Nephron progenitor cell (in vitro differentiated cells): ENCODE results near the gene SSH2.

ENCODE experiments used
- DNase-seq: peaks from one replicate; pipeline ENCODE4 v3.0.0; 2021
- H3K27ac Mint-ChIP-seq: 2 replicates; pipeline ENCODE4 v1.8.0; 2021; ENCODE audit warnings: mild to moderate bottlenecking, moderate library complexity, mixed read lengths
- H3K27me3 Mint-ChIP-seq: 2 replicates; pipeline ENCODE4 v1.8.0; 2021; ENCODE audit warnings: mild to moderate bottlenecking, low read depth, mixed read lengths; ENCODE audit not compliant: poor library complexity
- H3K36me3 Mint-ChIP-seq: 2 replicates; pipeline ENCODE4 v1.8.0; 2021; ENCODE audit warnings: low read depth, mixed read lengths
- H3K4me1 Mint-ChIP-seq: 2 replicates; pipeline ENCODE4 v1.8.0; 2021; ENCODE audit warnings: mixed read lengths
- H3K4me3 Mint-ChIP-seq: 2 replicates; pipeline ENCODE4 v1.8.0; 2021; ENCODE audit warnings: mild to moderate bottlenecking, moderate library complexity, mixed read lengths
- H3K9me3 Mint-ChIP-seq: 2 replicates; pipeline ENCODE4 v1.8.0; 2021; ENCODE audit warnings: mild to moderate bottlenecking, moderate library complexity, mixed read lengths
- CTCF ChIP-seq: fragments of 200-600 bp; sonication (generic); IDR thresholded peaks from 2 replicates; pipeline ENCODE4 v1.5.0; 2021; ENCODE audit warnings: antibody characterized with exemption

Gene SSH2

GRCh38 chr17:29748400-29748799 lies 181.6 kb downstream of the SSH2 start:
- peaks cover 23% of the 10 kb centered on the region for H3K4me1 Mint-ChIP-seq
- TF ChIP-seq CTCF, result no peak

GRCh38 chr17:29747660-29748059 lies 182.4 kb downstream of the SSH2 start:
- no peak for TF ChIP-seq CTCF
- H3K36me3 Mint-ChIP-seq, result no peaks in the 10 kb centered on the region
- H3K4me3 Mint-ChIP-seq, result no peak overlapping the region
- H3K9me3 Mint-ChIP-seq, result no peaks in the 10 kb centered on the region
- peaks cover 4% of the 10 kb centered on the region for H3K27me3 Mint-ChIP-seq
- peaks cover 27% of the 10 kb centered on the region for H3K4me1 Mint-ChIP-seq
- H3K27ac Mint-ChIP-seq, result no peak overlapping the region
- no peak for DNase-seq

More at GRCh38 chr17:29748400-29748799, 181.6 kb downstream of the SSH2 start:
- H3K27me3 Mint-ChIP-seq, result peaks cover 4% of the 10 kb centered on the region
- H3K4me3 Mint-ChIP-seq, result no peak overlapping the region
- H3K36me3 Mint-ChIP-seq, result no peaks in the 10 kb centered on the region
- H3K27ac Mint-ChIP-seq, result no peak overlapping the region
- DNase-seq, result no peak
- no peaks in the 10 kb centered on the region for H3K9me3 Mint-ChIP-seq

GRCh38 chr17:29746669-29747068 lies 183.4 kb downstream of the SSH2 start:
- Mint-ChIP-seq H3K4me3 (no peak overlapping the region), H3K4me1 (peaks cover 27% of the 10 kb centered on the region), H3K27me3 (peaks cover 4% of the 10 kb centered on the region), H3K36me3 (no peaks in the 10 kb centered on the region), H3K9me3 (no peaks in the 10 kb centered on the region), H3K27ac (no peak overlapping the region)
- no peak for DNase-seq
- no peak for TF ChIP-seq CTCF

- H3K36me3 Mint-ChIP-seq, result no peaks in the 10 kb centered on the region
- DNase-seq, result no peak
- H3K4me1 Mint-ChIP-seq, result peaks cover 36% of the 10 kb centered on the region
- TF ChIP-seq CTCF, result no peak
- H3K27me3 Mint-ChIP-seq, result peaks cover 4% of the 10 kb centered on the region
- H3K4me3 Mint-ChIP-seq, result no peak overlapping the region
- no peaks in the 10 kb centered on the region for H3K9me3 Mint-ChIP-seq
- H3K27ac Mint-ChIP-seq, result no peak overlapping the region
Observed at GRCh38 chr17:29744121-29744520, 185.9 kb downstream of the SSH2 start.

- DNase-seq, result no peak
- no peaks in the 10 kb centered on the region for H3K9me3 Mint-ChIP-seq
- H3K4me1 Mint-ChIP-seq, result peaks cover 36% of the 10 kb centered on the region
- no peak for TF ChIP-seq CTCF
- H3K4me3 Mint-ChIP-seq, result no peak overlapping the region
- no peak overlapping the region for H3K27ac Mint-ChIP-seq
- H3K36me3 Mint-ChIP-seq, result no peaks in the 10 kb centered on the region
- H3K27me3 Mint-ChIP-seq, result peaks cover 4% of the 10 kb centered on the region
Observed at GRCh38 chr17:29742210-29742513, 187.9 kb downstream of the SSH2 start.

GRCh38 chr17:29740017-29740416 lies 190.0 kb downstream of the SSH2 start:
- Mint-ChIP-seq H3K4me3 (no peak overlapping the region), H3K9me3 (no peaks in the 10 kb centered on the region), H3K36me3 (no peaks in the 10 kb centered on the region), H3K27me3 (no peaks in the 10 kb centered on the region), H3K4me1 (peaks cover 28% of the 10 kb centered on the region), H3K27ac (no peak overlapping the region)
- TF ChIP-seq CTCF, result no peak
- DNase-seq, result no peak
